Fibroblast of skin of left quadriceps (primary cell): ENCODE data around the gene DNER.
"Not testable (repeated sequence)": the region's sequence is repeated elsewhere in the genome, so short reads cannot be mapped to it uniquely, and the experiment has no call there.

ENCODE experiments used
- DNase-seq, 2 experiments: peaks; one replicate each; pipeline ENCODE4 v3.0.0-alpha.2; 2013; ENCODE audit warnings: low read depth in 2 of 2

DNER gene

GRCh38 chr2:229714080-229714735 is at the start of gene DNER:
DNER (minus strand) TSS chr2:229714555; CDS start chr2:229714423, 132 bp downstream.
- DNase-seq: no peak

- DNase-seq: no peak
Observed at GRCh38 chr2:229761663-229762062, 47.3 kb upstream of the DNER start.

- not testable (repeated sequence) for DNase-seq
Observed at GRCh38 chr2:229757462-229757861, 43.1 kb upstream of the DNER start.

- DNase-seq: no peak
Observed at GRCh38 chr2:229752970-229753729, 38.8 kb upstream of the DNER start.

GRCh38 chr2:229749779-229750178 is 35.4 kb upstream of the DNER start:
- DNase-seq: no peak

- no peak for DNase-seq
Observed at GRCh38 chr2:229748950-229749349, 34.6 kb upstream of the DNER start.

- DNase-seq: not testable (repeated sequence)
Observed at GRCh38 chr2:229742691-229743090, 28.3 kb upstream of the DNER start.

- DNase-seq: no peak
Observed at GRCh38 chr2:229740279-229740678, 25.9 kb upstream of the DNER start.

- no peak for DNase-seq
Observed at GRCh38 chr2:229738024-229738625, 23.8 kb upstream of the DNER start.

- no peak for DNase-seq
Observed at GRCh38 chr2:229734410-229734809, 20.1 kb upstream of the DNER start.

- DNase-seq: no peak
Observed at GRCh38 chr2:229733611-229734245, 19.4 kb upstream of the DNER start.

- no peak for DNase-seq
Observed at GRCh38 chr2:229732897-229733296, 18.5 kb upstream of the DNER start.

- DNase-seq: no peak
Observed at GRCh38 chr2:229731916-229732315, 17.6 kb upstream of the DNER start.

- no peak for DNase-seq
Observed at GRCh38 chr2:229731363-229731762, 17.0 kb upstream of the DNER start.

- no peak for DNase-seq
Observed at GRCh38 chr2:229728370-229728769, 14.0 kb upstream of the DNER start.

- no peak for DNase-seq
Observed at GRCh38 chr2:229726643-229727042, 12.3 kb upstream of the DNER start.

- DNase-seq: no peak
Observed at GRCh38 chr2:229725716-229726574, 11.6 kb upstream of the DNER start.

- DNase-seq: not testable (repeated sequence)
Observed at GRCh38 chr2:229723192-229723591, 8.8 kb upstream of the DNER start.

- DNase-seq: no peak
Observed at GRCh38 chr2:229719926-229720647, 5.7 kb upstream of the DNER start.

GRCh38 chr2:229718057-229718456 is 3.7 kb upstream of the DNER start:
- DNase-seq: no peak
